Neuronal stem cell (in vitro differentiated cells): ENCODE data around the gene RAD54L.

ENCODE experiments used
- DNase-seq: peaks from one replicate; pipeline ENCODE4 v3.0.0-alpha.2; 2013; ENCODE audit warnings: low spot score
- H2AFZ ChIP-seq: one replicate; pipeline ENCODE4 v1.6.1; 2013; ENCODE audit warnings: mild to moderate bottlenecking, low read length, inconsistent platforms
- H2AK5ac ChIP-seq: 2 replicates; pipeline ENCODE4 v1.6.1; 2013; ENCODE audit warnings: low read depth, mild to moderate bottlenecking, inconsistent platforms, low read length, moderate library complexity, mixed read lengths
- H2BK120ac ChIP-seq: 2 replicates; pipeline ENCODE4 v1.6.1; 2013; ENCODE audit warnings: low read depth, mild to moderate bottlenecking, inconsistent platforms, low read length, moderate library complexity, mixed read lengths
- H2BK12ac ChIP-seq: one replicate; pipeline ENCODE4 v1.6.1; 2013; ENCODE audit warnings: low read length, inconsistent platforms
- H2BK15ac ChIP-seq: 2 replicates; pipeline ENCODE4 v1.6.1; 2013; ENCODE audit warnings: mild to moderate bottlenecking, low read length, inconsistent platforms, mixed read lengths
- H2BK5ac ChIP-seq: one replicate; pipeline ENCODE4 v1.6.1; 2013; ENCODE audit warnings: inconsistent platforms, mild to moderate bottlenecking, low read length, moderate library complexity
- H3K14ac ChIP-seq: one replicate; pipeline ENCODE4 v1.6.1; 2013; ENCODE audit warnings: low read length, inconsistent platforms
- H3K18ac ChIP-seq: 2 replicates; pipeline ENCODE4 v1.6.1; 2013; ENCODE audit warnings: low read length, inconsistent platforms
- H3K23ac ChIP-seq: 2 replicates; pipeline ENCODE4 v1.6.1; 2013; ENCODE audit warnings: low read depth, mild to moderate bottlenecking, mixed read lengths, low read length, inconsistent platforms; ENCODE audit not compliant: poor library complexity
- H3K27ac ChIP-seq: replicated peaks from 3 replicates; pipeline ENCODE4 v1.5.1; 2013; ENCODE audit warnings: low read length, inconsistent platforms
- H3K27me3 ChIP-seq, 3 experiments: 2 replicates each; pipeline ENCODE4 v1.6.1; 2013; ENCODE audit warnings: low read length in 3 of 3, mild to moderate bottlenecking in 2 of 3, inconsistent platforms in 1 of 3, low read depth in 1 of 3, mixed read lengths in 1 of 3, moderate library complexity in 1 of 3; ENCODE audit not compliant: control insufficient read depth in 3 of 3, insufficient read depth in 3 of 3
- H3K36me3 ChIP-seq, 2 donors: replicated peaks in 1 of 2; 2 replicates each; pipeline ENCODE4 v1.6.1; 2013; ENCODE audit warnings: low read length in 2 of 2; ENCODE audit not compliant: control insufficient read depth in 2 of 2, insufficient read depth in 2 of 2
- H3K4ac ChIP-seq: 2 replicates; pipeline ENCODE4 v1.6.1; 2013; ENCODE audit warnings: inconsistent platforms, mild to moderate bottlenecking, low read length, moderate library complexity
- H3K4me1 ChIP-seq, 2 donors: 1 replicate in 1 of 2; 2 replicates in 1 of 2; pipeline ENCODE4 v1.6.1; 2013; ENCODE audit warnings: low read length in 2 of 2, low read depth in 1 of 2; ENCODE audit not compliant: control insufficient read depth in 2 of 2, insufficient read depth in 1 of 2
- H3K4me2 ChIP-seq: one replicate; pipeline ENCODE4 v1.6.1; 2013; ENCODE audit warnings: mild to moderate bottlenecking, low read length, inconsistent platforms; ENCODE audit not compliant: insufficient read depth, poor library complexity, severe bottlenecking
- H3K4me3 ChIP-seq, 2 donors: 2 replicates each; pipeline ENCODE4 v1.5.1; 2013; ENCODE audit warnings: low read length in 2 of 2, mild to moderate bottlenecking in 2 of 2, inconsistent platforms in 1 of 2, moderate library complexity in 1 of 2
- H3K79me1 ChIP-seq: one replicate; pipeline ENCODE4 v1.6.1; 2013; ENCODE audit warnings: low read depth, mild to moderate bottlenecking, inconsistent platforms, low read length, moderate library complexity
- H3K9ac ChIP-seq: one replicate; pipeline ENCODE4 v1.6.1; 2013; ENCODE audit warnings: mild to moderate bottlenecking, low read depth, low read length, inconsistent platforms; ENCODE audit not compliant: poor library complexity
- H3K9me3 ChIP-seq, 2 donors: replicated peaks in 1 of 2; 2 replicates each; pipeline versions ENCODE3 to v1.6.1; 2013; ENCODE audit warnings: low read length in 2 of 2, mild to moderate bottlenecking in 2 of 2, inconsistent platforms in 1 of 2, low read depth in 1 of 2, mixed read lengths in 1 of 2, moderate library complexity in 1 of 2; ENCODE audit not compliant: control insufficient read depth in 2 of 2, insufficient read depth in 1 of 2
- H4K8ac ChIP-seq: one replicate; pipeline ENCODE4 v1.6.1; 2013; ENCODE audit warnings: low read depth, mild to moderate bottlenecking, inconsistent platforms, low read length, moderate library complexity
- H4K91ac ChIP-seq: one replicate; pipeline ENCODE4 v1.6.1; 2013; ENCODE audit warnings: low read length, low read depth, mild to moderate bottlenecking, inconsistent platforms; ENCODE audit not compliant: poor library complexity
- WGBS, 2 donors: extraction: QIAGEN DNeasy Blood & Tissue Kit; methylation state at CpG; one replicate each; pipeline ENCODE4 v1.1.7; 2013; ENCODE audit warnings: missing lambda C conversion rate in 2 of 2, mixed read lengths in 1 of 2; ENCODE audit not compliant: insufficient read length in 2 of 2, insufficient replicate concordance in 1 of 2; ENCODE audit errors: extremely low coverage in 2 of 2; 5-methylcytosine and 5-hydroxymethylcytosine counted together

Gene RAD54L

GRCh38 chr1:46298387-46298786, 50.8 kb downstream of the RAD54L start:
- no peak for DNase-seq
- H3K27ac ChIP-seq, result no peak overlapping the region

GRCh38 chr1:46300673-46301405, 53.3 kb downstream of the RAD54L start:
- Histone ChIP-seq H3K4me2 (peak overlapping the region; percentile 98), H2BK120ac (peak overlapping the region; percentile 4), H3K27me3 (no peaks in the 10 kb centered on the region), H4K8ac (no peak overlapping the region), H3K27ac (peak overlapping the region; percentile 86), H4K91ac (no peak overlapping the region), H3K18ac (peak overlapping the region; percentile 98), H3K9ac (peak overlapping the region; percentile 98), H3K4me1 (peaks cover 10 to 12% of the 10 kb centered on the region in 2 donors), H3K36me3 (peaks cover 9 to 32% of the 10 kb centered on the region in 2 donors), H3K14ac (no peak overlapping the region), H2AFZ (peak overlapping the region; percentile 86), H2AK5ac (peak overlapping the region; percentile 44), H2BK12ac (no peak overlapping the region), H3K4me3 (peak overlapping the region; percentile 87 to 93), H3K79me1 (peaks cover 6% of the 10 kb centered on the region), H2BK15ac (no peak overlapping the region), H3K4ac (no peak overlapping the region), H3K23ac (no peak overlapping the region), H3K9me3 (no peaks in the 10 kb centered on the region), H2BK5ac (peak overlapping the region; percentile 98)
- no CpG with 5 or more reads among the region's 6 CpGs for WGBS, 2 donors
- DNase-seq, result no peak

More at GRCh38 chr1:46298387-46298786, 50.8 kb downstream of the RAD54L start:
- Histone ChIP-seq H3K4ac (no peak overlapping the region), H2BK5ac (no peak overlapping the region), H3K27me3 (no peaks in the 10 kb centered on the region), H2BK15ac (no peak overlapping the region), H4K91ac (no peak overlapping the region), H2AFZ (no peak overlapping the region), H3K14ac (no peak overlapping the region), H2BK120ac (no peak overlapping the region), H4K8ac (no peak overlapping the region), H3K4me2 (no peak overlapping the region), H2AK5ac (no peak overlapping the region), H2BK12ac (no peak overlapping the region), H3K79me1 (peaks cover 6% of the 10 kb centered on the region), H3K4me1 (peaks cover 8 to 9% of the 10 kb centered on the region in 2 donors), H3K4me3 (no peak overlapping the region), H3K36me3 (peaks cover 15 to 52% of the 10 kb centered on the region in 2 donors), H3K18ac (no peak overlapping the region), H3K9ac (no peak overlapping the region), H3K9me3 (no peaks in the 10 kb centered on the region), H3K23ac (no peak overlapping the region)

- H3K79me1 ChIP-seq, result peaks cover 6% of the 10 kb centered on the region
- peak overlapping the region; percentile 4 for H2BK120ac ChIP-seq
- H2BK15ac ChIP-seq, result no peak overlapping the region
- peak overlapping the region; percentile 98 for H3K4me2 ChIP-seq
- peak overlapping the region; percentile 86 for H2AFZ ChIP-seq
- H2BK5ac ChIP-seq, result peak overlapping the region; percentile 98
- peaks cover 10 to 12% of the 10 kb centered on the region in 2 donors for H3K4me1 ChIP-seq
- no peaks in the 10 kb centered on the region for H3K27me3 ChIP-seq
- H3K27ac ChIP-seq, result peak overlapping the region; percentile 86
- no peak overlapping the region for H2BK12ac ChIP-seq
- peak overlapping the region; percentile 87 to 93 for H3K4me3 ChIP-seq
- no CpG with 5 or more reads among the region's 17 CpGs for WGBS, 2 donors
- peak overlapping the region; percentile 95 for H3K4ac ChIP-seq
- H4K8ac ChIP-seq, result no peak overlapping the region
- DNase-seq, result peak; percentile 11
- peak overlapping the region; percentile 98 for H3K18ac ChIP-seq
- no peaks in the 10 kb centered on the region for H3K9me3 ChIP-seq
- H3K9ac ChIP-seq, result peak overlapping the region; percentile 98
- H2AK5ac ChIP-seq, result peak overlapping the region; percentile 44
- peak overlapping the region; percentile 98 for H3K23ac ChIP-seq
- peak overlapping the region; percentile 54 for H4K91ac ChIP-seq
- H3K14ac ChIP-seq, result peak overlapping the region; percentile 48
- H3K36me3 ChIP-seq, result peaks cover 9 to 29% of the 10 kb centered on the region in 2 donors
Observed at GRCh38 chr1:46301406-46301807, 53.8 kb downstream of the RAD54L start.

- Histone ChIP-seq H2AFZ (peak overlapping the region; percentile 86), H2BK15ac (peak overlapping the region; percentile 83), H3K4me3 (peak overlapping the region; percentile 87 to 93), H4K91ac (peak overlapping the region; percentile 54), H3K9ac (peak overlapping the region; percentile 98), H3K36me3 (peaks cover 5 to 29% of the 10 kb centered on the region in 2 donors), H4K8ac (no peak overlapping the region), H2BK5ac (peak overlapping the region; percentile 98), H3K4me1 (peaks cover 10 to 12% of the 10 kb centered on the region in 2 donors), H3K23ac (peak overlapping the region; percentile 98), H2AK5ac (peak overlapping the region; percentile 44), H3K9me3 (no peaks in the 10 kb centered on the region), H2BK12ac (peak overlapping the region; percentile 16), H3K79me1 (peaks cover 6% of the 10 kb centered on the region), H3K14ac (peak overlapping the region; percentile 48), H3K27me3 (no peaks in the 10 kb centered on the region), H2BK120ac (peak overlapping the region; percentile 72), H3K4ac (peak overlapping the region; percentile 95), H3K4me2 (peak overlapping the region; percentile 98), H3K18ac (peak overlapping the region; percentile 98), H3K27ac (peak overlapping the region; percentile 86)
- WGBS, 2 donors, result no CpG with 5 or more reads among the region's 79 CpGs
- peak; percentile 63 for DNase-seq
Observed at GRCh38 chr1:46301808-46302640, 54.5 kb downstream of the RAD54L start.
